Fibroblast of villous mesenchyme (primary cell): ENCODE results near the gene PEPD. TPM values are rescaled to one million over a fixed set of nuclear protein-coding genes. Genes with fewer than 3 reads are reported as not detected.
"Not testable (repeated sequence)": the region's sequence is repeated elsewhere in the genome, so short reads cannot be mapped to it uniquely, and the experiment has no call there.

Source experiments
- DNase-seq: peaks from one replicate; pipeline ENCODE4 v3.0.0-alpha.2; 2010; ENCODE audit warnings: low read depth
- H3K4me3 ChIP-seq: 2 replicates; pipeline ENCODE4 v1.5.1; 2011; ENCODE audit warnings: low read depth, mild to moderate bottlenecking, low read length
- CTCF ChIP-seq: IDR thresholded peaks from 2 replicates; pipeline ENCODE4 v1.5.1; 2012; ENCODE audit warnings: low read depth, mild to moderate bottlenecking, low read length; ENCODE audit not compliant: insufficient read depth
- total RNA-seq: library from RNA; depleted of rRNA; stranded (reverse); fragments of >200 nt; gene quantifications from 2 replicates; pipeline ENCODE4 v1.2.3, GENCODE V29; 2012

Gene PEPD
- total RNA-seq, 1 donor: 66.1 TPM

DNA sequence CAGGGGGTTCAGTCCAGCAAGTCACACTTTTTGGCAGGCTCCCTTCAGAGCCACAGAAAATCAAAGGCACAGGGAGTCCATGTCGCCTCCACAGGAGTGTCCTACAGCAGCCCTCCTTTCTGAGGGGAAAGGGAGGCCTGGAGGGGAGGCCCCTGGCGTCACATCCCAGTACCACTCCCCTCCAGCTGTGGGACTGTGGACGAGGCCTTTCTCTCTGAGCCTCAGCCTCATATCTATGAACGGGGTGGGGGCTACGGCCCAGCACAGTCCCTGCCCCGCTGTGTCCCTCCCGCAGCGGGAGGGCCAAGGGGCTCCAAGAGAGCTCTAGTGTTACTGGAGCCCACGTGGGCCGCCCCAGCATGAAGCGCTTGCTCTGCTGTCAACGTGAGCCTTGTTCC lies 23.8 kb downstream of the PEPD start:
- DNase-seq: no peak
- no peak for TF ChIP-seq CTCF

GRCh38 chr19:33497131-33497777 lies 24.3 kb downstream of the PEPD start:
- no peak overlapping the region for H3K4me3 ChIP-seq
- TF ChIP-seq CTCF: no peak
- DNase-seq: no peak

More for the DNA sequence above, 23.8 kb downstream of the PEPD start:
- no peak overlapping the region for H3K4me3 ChIP-seq

DNA sequence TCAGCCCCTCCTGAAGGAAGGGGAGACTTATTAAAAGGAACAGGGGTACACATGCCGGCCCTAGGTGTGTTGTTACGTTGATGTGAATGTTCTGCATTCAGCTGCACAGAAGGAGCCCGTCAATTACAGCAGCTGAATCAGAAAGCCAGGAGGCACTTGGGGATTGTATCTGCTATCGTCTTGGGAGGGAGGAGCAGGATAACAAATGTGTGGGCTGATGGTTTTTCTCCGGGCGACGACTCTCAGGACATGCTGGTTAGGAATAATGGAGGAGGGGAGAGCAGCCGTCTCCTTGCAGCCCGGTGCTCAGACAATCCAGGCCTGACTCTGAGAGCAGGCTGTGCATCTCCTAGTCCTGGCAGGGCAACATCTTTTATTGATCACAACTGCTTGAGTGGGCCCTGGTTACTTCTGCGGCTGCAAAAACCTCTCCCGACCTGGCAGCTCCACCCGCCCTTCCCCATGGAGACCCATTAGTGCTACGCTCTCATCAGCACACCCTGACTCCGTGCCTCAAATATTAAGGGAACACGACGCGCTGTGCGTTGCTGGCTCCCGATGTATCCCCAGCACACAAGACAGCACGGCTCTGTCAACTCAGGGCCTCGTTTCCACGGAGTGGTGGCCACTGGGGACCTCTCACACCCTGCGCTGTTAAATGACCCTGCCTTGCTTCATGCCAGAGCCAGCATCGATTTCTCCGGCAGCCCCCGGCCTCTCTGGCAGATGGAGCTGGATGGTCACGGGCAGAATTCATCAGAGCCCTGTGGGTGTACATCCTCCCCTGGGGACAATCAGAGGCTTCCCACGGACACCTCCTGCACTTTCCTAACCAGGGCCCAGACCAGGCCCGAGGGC lies 25.3 kb downstream of the PEPD start:
- DNase-seq: no peak
- no peak for TF ChIP-seq CTCF

GRCh38 chr19:33493401-33494275 lies 28.0 kb downstream of the PEPD start:
- no peak overlapping the region for H3K4me3 ChIP-seq
- no peak for TF ChIP-seq CTCF
- no peak for DNase-seq

More for the DNA sequence above, 25.3 kb downstream of the PEPD start:
- no peak overlapping the region for H3K4me3 ChIP-seq

GRCh38 chr19:33492951-33493350 lies 28.6 kb downstream of the PEPD start:
- DNase-seq: no peak
- no peak for TF ChIP-seq CTCF

DNA sequence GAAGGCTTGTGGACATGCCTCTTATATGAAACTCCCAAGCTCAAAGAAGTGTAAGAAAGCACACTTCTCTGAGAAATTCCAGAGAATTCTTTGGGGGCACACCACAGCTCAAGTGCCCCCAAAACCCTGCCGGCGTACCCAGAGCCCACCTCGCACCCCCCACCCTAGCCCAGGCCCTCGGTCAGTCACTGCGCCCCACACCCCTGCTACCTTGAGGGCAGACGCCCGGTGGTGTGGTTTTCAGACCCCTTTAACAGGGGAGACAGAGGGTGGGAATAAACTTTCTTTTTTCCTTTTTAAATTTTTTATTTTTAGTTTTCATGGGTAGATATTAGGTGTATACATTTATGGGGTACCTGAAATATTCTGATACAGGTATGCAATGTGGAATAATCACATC lies 29.5 kb downstream of the PEPD start:
- DNase-seq: no peak
- TF ChIP-seq CTCF: no peak

More at GRCh38 chr19:33492951-33493350, 28.6 kb downstream of the PEPD start:
- H3K4me3 ChIP-seq: no peak overlapping the region

DNA sequence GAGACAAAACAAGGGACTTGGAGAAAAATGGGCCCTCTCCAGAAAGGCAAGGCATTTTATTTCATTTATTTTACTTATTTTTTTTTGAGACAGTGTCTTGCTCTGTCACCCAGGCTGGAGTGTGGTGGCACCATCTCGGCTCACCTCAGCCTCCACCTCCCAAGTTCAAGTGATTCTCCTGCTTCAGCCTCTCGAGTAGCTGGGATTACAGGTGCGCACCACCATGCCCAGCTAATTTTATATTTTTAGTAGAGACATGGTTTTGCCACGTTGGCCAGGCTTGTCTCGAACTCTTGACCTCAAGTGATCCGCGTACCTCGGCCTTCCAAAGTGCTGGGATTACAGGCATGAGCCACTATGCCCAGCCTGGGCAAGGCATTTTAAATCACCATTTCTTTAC lies 31.0 kb downstream of the PEPD start:
- H3K4me3 ChIP-seq, DNase-seq: not testable (repeated sequence)

More for the DNA sequence above, 29.5 kb downstream of the PEPD start:
- no peak overlapping the region for H3K4me3 ChIP-seq
